ENCODE data around the gene ZBED4.

The ZBED4 gene

DNA sequence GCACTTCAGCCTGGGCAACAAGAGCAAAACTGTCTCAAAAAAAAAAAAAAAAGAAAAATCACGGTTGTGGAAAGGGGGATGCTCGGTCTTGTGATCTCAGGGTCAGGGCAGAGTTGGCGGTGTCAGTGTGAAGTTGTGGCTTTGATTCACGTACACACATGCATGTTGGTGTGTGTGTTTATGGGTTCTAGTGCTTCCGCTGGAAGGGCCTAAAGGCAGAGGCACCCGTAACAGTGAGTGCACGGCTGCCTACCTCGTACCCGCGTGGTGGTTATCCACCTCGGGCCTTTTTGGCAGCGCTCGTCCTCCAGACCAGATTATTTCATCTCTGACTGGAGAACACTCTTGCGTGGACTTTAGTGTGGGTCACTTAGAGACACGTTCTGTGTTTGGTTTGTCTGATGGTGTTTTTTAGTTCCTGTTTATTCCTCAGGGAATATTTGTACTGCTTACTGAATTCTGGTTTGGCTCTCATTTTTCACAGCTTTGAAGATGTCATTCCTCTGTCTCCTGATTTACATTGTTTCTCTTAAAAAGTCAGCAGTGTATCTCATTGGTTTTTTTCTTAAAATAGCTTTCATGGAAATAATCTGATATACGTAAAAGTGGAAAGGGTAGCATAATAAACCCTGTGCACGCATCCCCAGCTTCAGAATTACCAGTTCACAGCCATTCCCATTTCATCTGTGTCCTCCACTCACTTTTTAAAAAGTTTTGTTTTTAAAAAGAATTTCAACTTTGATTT lies 15.6 kb downstream of the ZBED4 start:
- Histone ChIP-seq H3K36me3 (peaks cover 4 to 46% (median 6%) of the 10 kb centered on the region in 3 donors), H3K27me3 (no peaks in the 10 kb centered on the region), H3K9me3 (peaks cover 9 to 71% (median 43%) of the 10 kb centered on the region in 3 donors), H3K27ac (no peak overlapping the region), H3K4me1 (no peaks in the 10 kb centered on the region), H3K4me3 (no peak overlapping the region)
- no peak for DNase-seq
- intact Hi-C loops (cut with DNase I; ENCODE audit: low total_unique reads) = no loop called here
- TF ChIP-seq, protein P1, sequence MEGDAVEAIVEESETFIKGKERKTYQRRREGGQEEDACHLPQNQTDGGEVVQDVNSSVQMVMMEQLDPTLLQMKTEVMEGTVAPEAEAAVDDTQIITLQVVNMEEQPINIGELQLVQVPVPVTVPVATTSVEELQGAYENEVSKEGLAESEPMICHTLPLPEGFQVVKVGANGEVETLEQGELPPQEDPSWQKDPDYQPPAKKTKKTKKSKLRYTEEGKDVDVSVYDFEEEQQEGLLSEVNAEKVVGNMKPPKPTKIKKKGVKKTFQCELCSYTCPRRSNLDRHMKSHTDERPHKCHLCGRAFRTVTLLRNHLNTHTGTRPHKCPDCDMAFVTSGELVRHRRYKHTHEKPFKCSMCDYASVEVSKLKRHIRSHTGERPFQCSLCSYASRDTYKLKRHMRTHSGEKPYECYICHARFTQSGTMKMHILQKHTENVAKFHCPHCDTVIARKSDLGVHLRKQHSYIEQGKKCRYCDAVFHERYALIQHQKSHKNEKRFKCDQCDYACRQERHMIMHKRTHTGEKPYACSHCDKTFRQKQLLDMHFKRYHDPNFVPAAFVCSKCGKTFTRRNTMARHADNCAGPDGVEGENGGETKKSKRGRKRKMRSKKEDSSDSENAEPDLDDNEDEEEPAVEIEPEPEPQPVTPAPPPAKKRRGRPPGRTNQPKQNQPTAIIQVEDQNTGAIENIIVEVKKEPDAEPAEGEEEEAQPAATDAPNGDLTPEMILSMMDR (IDR thresholded peaks at IDR 0.05) = no peak

DNA sequence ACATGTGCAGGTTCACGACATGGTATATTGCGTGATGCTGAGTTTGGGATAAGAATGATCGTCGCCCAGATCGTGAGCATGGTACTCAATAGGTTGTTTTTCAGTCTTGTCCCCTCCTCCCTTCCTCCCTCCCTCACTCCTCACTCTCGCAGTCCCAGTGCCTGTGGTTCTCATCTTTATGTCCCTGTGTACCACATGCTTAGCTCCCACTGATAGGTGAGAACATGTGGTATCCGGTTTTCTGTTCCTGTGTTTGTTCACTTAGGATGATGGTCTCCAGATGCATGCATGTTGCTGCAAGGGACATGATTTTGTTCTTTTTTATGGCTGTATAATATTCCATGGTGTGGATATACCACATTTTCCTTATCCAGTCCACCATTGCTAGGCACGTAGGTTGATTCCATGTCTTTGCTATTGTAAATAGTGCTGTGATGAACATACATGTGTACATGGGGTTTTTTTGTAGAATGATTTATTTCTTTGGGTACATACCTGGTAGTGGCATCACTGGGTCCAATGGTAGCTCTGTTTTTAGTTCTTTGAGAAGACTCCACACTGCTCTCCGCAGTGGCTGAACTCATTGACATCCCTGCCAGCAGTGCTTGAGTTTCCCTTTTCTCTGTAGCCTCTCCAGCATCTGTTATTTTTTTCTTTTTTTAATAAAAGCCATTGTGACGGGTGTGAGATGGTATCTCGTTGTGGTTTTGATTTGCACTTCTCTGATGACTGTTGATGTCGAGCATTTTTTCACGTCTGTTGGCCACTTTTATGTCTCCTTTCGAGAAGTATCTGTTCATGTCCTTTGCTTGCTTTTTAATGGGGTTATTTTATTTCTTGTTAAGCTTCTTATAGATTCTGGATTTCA lies 16.4 kb downstream of the ZBED4 start:
- Histone ChIP-seq H3K4me1 (no peaks in the 10 kb centered on the region), H3K27ac (no peak overlapping the region), H3K9me3 (peaks cover 9 to 68% (median 43%) of the 10 kb centered on the region in 3 donors), H3K4me3 (no peak overlapping the region), H3K27me3 (no peaks in the 10 kb centered on the region), H3K36me3 (peaks cover 4 to 46% (median 6%) of the 10 kb centered on the region in 3 donors)
- intact Hi-C loops (cut with DNase I; ENCODE audit: low total_unique reads) = no loop called here
- TF ChIP-seq, protein P1 (IDR thresholded peaks at IDR 0.05) = no peak
- DNase-seq = no peak

DNA sequence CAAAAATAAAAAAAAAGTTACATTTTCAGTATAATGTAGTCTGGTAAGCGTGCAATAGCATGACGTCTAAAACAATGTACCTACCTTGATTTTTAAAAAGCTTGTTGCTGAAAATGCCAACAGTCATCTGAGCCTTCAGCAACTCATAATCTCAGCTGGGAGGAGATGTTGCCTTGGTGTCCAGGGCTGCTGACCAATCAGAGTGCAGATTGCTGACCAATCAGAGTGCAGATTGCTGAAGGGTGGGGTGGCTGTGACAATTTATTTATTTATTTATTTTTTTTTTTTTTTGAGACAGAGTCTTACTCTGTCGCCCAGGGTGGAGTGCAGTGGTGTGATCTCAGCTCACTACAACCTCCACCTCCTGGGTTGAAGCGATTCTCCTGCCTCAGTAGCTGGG lies 17.8 kb downstream of the ZBED4 start:
- Histone ChIP-seq H3K27ac (no peak overlapping the region), H3K9me3 (peaks cover 9 to 54% (median 34%) of the 10 kb centered on the region in 3 donors), H3K36me3 (peaks cover 7 to 40% (median 10%) of the 10 kb centered on the region in 3 donors), H3K4me3 (no peak overlapping the region), H3K4me1 (no peaks in the 10 kb centered on the region), H3K27me3 (no peaks in the 10 kb centered on the region)
- intact Hi-C loops (cut with DNase I; ENCODE audit: low total_unique reads) = no loop called here
- TF ChIP-seq, protein P1 (IDR thresholded peaks at IDR 0.05) = no peak
- no peak for DNase-seq

DNA sequence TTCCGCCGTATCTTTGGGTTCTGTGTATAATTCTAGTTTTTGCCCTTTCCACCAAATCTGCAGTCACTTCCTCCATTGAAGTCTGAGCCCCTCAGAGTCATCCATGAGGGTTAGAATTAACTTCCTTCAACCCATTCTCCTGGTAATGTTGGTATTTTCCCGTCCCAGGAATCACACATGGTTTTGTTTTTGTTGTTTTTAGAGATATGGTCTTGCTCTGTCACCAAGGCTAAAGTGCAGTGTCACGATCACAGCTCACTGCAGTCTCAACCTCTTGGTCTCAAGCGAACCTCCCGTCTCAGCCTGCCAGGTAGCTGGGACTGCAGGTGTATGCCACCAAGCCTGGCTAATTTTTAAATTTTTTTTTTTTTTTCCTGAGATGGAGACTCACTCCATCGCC lies 18.7 kb downstream of the ZBED4 start:
- intact Hi-C loops (cut with DNase I; ENCODE audit: low total_unique reads) = no loop called here
- no peaks in the 10 kb centered on the region for H3K4me1 ChIP-seq
- DNase-seq = no peak
- no peak overlapping the region for H3K4me3 ChIP-seq
- TF ChIP-seq, protein P1 (IDR thresholded peaks at IDR 0.05) = no peak
- H3K27me3 ChIP-seq = no peaks in the 10 kb centered on the region
- H3K9me3 ChIP-seq = peaks cover 9 to 45% (median 25%) of the 10 kb centered on the region in 3 donors
- no peak overlapping the region for H3K27ac ChIP-seq
- H3K36me3 ChIP-seq = peaks cover 6 to 32% (median 15%) of the 10 kb centered on the region in 3 donors

DNA sequence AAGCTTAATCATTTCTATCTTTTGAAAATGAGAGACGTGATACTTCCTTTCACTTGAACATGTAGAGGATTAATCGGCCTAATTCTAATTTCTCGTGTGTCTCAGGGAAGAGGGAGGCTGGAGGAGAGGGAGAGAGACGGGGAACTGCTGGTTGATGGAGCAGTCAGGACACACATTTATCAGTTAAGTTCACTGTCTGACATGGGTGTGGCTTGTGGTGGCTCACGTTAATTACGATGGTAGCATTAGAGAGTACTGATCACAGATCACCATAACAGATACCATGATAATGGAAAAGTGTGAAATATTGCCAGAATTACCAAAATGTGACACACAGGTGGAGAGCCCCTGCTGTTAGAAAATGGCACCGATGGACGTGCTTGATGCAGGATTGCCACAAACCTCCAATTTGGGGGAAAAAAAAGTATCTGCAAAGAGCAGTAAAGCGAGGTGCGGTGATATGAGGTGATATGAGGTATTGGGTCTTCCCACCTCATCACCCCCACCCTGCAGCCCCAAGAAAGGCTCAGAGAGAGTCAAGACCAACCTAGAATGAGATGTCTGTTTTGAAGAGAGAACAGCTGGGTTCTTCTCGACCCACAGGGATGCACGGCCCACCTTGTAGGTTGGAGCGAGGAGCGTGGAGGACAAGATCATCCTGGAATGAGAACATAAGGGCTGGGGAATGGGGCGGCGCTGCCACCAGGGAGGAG lies 19.7 kb downstream of the ZBED4 start:
- Histone ChIP-seq H3K9me3 (peaks cover 9 to 42% (median 20%) of the 10 kb centered on the region in 3 donors), H3K27ac (no peak overlapping the region), H3K4me1 (no peaks in the 10 kb centered on the region), H3K4me3 (no peak overlapping the region), H3K27me3 (no peaks in the 10 kb centered on the region), H3K36me3 (peaks cover 3 to 25% (median 20%) of the 10 kb centered on the region in 3 donors)
- no peak for DNase-seq
- intact Hi-C loops (cut with DNase I; ENCODE audit: low total_unique reads) = no loop called here
- TF ChIP-seq, protein P1 (IDR thresholded peaks at IDR 0.05) = no peak
